Smooth muscle cell (in vitro differentiated cells): ENCODE results near the gene ERICH2. TPM values are rescaled to one million over a fixed set of nuclear protein-coding genes. Genes with fewer than 3 reads are reported as not detected.

Experiments
- DNase-seq: peaks from one replicate; lab custom pipeline; 2025; ENCODE audit not compliant: unreplicated experiment; lab: John Stamatoyannopoulos, UW
- H2AFZ ChIP-seq: fragments of 200-600 bp; sonication (generic); 2 replicates; pipeline ENCODE4 v1.6.0; 2016; ENCODE audit warnings: antibody characterized with exemption, low read depth, mild to moderate bottlenecking
- H3F3A ChIP-seq: fragments of 200-600 bp; sonication (generic); 2 replicates; pipeline ENCODE4 v1.6.0; 2017; ENCODE audit warnings: antibody characterized with exemption, low read depth
- H3K27ac ChIP-seq: fragments of 200-600 bp; sonication (generic); 2 replicates; pipeline ENCODE4 v1.5.1; 2016; ENCODE audit warnings: low read depth, mild to moderate bottlenecking
- H3K27me3 ChIP-seq: fragments of 200-600 bp; sonication (generic); 2 replicates; pipeline ENCODE4 v1.6.1; 2016; ENCODE audit warnings: low read depth, mild to moderate bottlenecking
- H3K36me3 ChIP-seq: fragments of 200-600 bp; sonication (generic); 2 replicates; pipeline ENCODE4 v1.5.1; 2016; ENCODE audit warnings: low read depth
- H3K4me1 ChIP-seq: fragments of 200-600 bp; sonication (generic); 2 replicates; pipeline ENCODE4 v1.5.1; 2016; ENCODE audit warnings: low read depth
- H3K4me2 ChIP-seq: fragments of 200-600 bp; sonication (generic); 2 replicates; pipeline ENCODE4 v1.6.0; 2016; ENCODE audit warnings: mild to moderate bottlenecking
- H3K4me3 ChIP-seq: fragments of 200-600 bp; sonication (generic); 2 replicates; pipeline ENCODE4 v1.5.1; 2016; ENCODE audit warnings: mild to moderate bottlenecking
- H3K79me2 ChIP-seq: fragments of 200-600 bp; sonication (generic); 2 replicates; pipeline ENCODE4 v1.6.0; 2016; ENCODE audit warnings: low read depth, mild to moderate bottlenecking
- H3K9ac ChIP-seq: fragments of 200-600 bp; sonication (generic); 2 replicates; pipeline ENCODE4 v1.6.0; 2016; ENCODE audit warnings: low read depth
- H3K9me3 ChIP-seq: fragments of 200-600 bp; sonication (generic); replicated peaks from 2 replicates; pipeline ENCODE4 v1.5.1; 2016; ENCODE audit warnings: low read depth
- H4K20me1 ChIP-seq: fragments of 200-600 bp; sonication (generic); 2 replicates; pipeline ENCODE4 v1.6.0; 2016; ENCODE audit warnings: low read depth
- CTCF ChIP-seq: fragments of 200-600 bp; sonication (generic); IDR thresholded peaks from 2 replicates; pipeline ENCODE4 v1.5.1; 2017; ENCODE audit warnings: borderline replicate concordance, mild to moderate bottlenecking, antibody characterized with exemption; ENCODE audit not compliant: insufficient read depth, poor library complexity, severe bottlenecking
- WGBS: methylation state at CpG from one replicate; pipeline ENCODE4 v1.1.7; 2016; ENCODE audit warnings: low lambda C conversion rate; 5-methylcytosine and 5-hydroxymethylcytosine counted together
- polyA plus RNA-seq: library from polyadenylated mRNA; unstranded; fragments of >200 nt; fragmentation: Nextera tagmentation; extraction: Ambion mirVana; gene quantifications from 2 replicates; pipeline ENCODE4 v1.2.1, GENCODE V29; 2016
- total RNA-seq: library from RNA; depleted of rRNA; stranded (reverse); fragments of >200 nt; gene quantifications from 2 replicates; pipeline ENCODE4 v1.2.3, GENCODE V29; 2014

ERICH2 gene
- total and polyA plus RNA-seq, 2 experiments from 2014 or later, result 1.3 TPM; not detected in 1

GRCh38 chr2:170772295-170772694 is 2.1 kb downstream of the ERICH2 start:
- H3K9ac ChIP-seq, result no peak overlapping the region
- H4K20me1 ChIP-seq, result no peaks in the 10 kb centered on the region
- no peak overlapping the region for H2AFZ ChIP-seq
- no peak overlapping the region for H3K27ac ChIP-seq
- no peak overlapping the region for H3K4me3 ChIP-seq
- no peaks in the 10 kb centered on the region for H3K9me3 ChIP-seq
- no peak for TF ChIP-seq CTCF
- no peak for DNase-seq
- peaks cover 12% of the 10 kb centered on the region for H3K27me3 ChIP-seq
- H3K79me2 ChIP-seq, result no peaks in the 10 kb centered on the region
- no peaks in the 10 kb centered on the region for H3F3A ChIP-seq
- no peaks in the 10 kb centered on the region for H3K36me3 ChIP-seq
- H3K4me2 ChIP-seq, result peak overlapping the region; percentile 85
- H3K4me1 ChIP-seq, result peaks cover 13% of the 10 kb centered on the region

- no peak overlapping the region for H3K4me3 ChIP-seq
- no peak for DNase-seq
- H3K27ac ChIP-seq, result no peak overlapping the region
- no peaks in the 10 kb centered on the region for H3K79me2 ChIP-seq
- no peaks in the 10 kb centered on the region for H3F3A ChIP-seq
- H3K4me2 ChIP-seq, result no peak overlapping the region
- no peak overlapping the region for H2AFZ ChIP-seq
- H3K36me3 ChIP-seq, result no peaks in the 10 kb centered on the region
- H3K9me3 ChIP-seq, result no peaks in the 10 kb centered on the region
- peaks cover 20% of the 10 kb centered on the region for H3K27me3 ChIP-seq
- H4K20me1 ChIP-seq, result no peaks in the 10 kb centered on the region
- peaks cover 16% of the 10 kb centered on the region for H3K4me1 ChIP-seq
- no peak overlapping the region for H3K9ac ChIP-seq
- TF ChIP-seq CTCF, result no peak
Measured at GRCh38 chr2:170774074-170774473, 3.9 kb downstream of the ERICH2 start.

DNA sequence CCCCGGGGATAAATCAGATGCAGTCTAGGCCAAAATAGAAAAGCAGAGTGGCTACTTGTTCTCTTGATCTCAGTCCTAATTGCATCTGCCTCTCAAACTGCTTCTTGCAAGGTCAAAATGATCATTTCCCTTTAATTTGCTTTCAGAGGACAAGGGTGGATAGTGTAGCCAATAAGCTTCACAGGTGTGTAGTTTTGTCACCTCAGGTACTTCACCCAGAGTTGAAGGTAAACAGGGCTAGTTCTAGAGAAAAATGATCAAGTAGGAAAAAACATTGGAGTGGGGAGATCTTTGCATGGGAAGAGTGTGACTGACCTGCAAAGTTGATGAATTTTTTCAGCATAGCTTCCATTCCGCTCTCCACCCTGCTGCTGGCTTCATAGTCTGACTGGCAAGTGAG is 8.7 kb downstream of the ERICH2 start:
- 74% methylated on average over 2 of the region's 2 CpGs for WGBS
- H3K9ac ChIP-seq, result no peak overlapping the region
- H3K79me2 ChIP-seq, result no peaks in the 10 kb centered on the region
- H3K36me3 ChIP-seq, result no peaks in the 10 kb centered on the region
- H2AFZ ChIP-seq, result no peak overlapping the region
- no peaks in the 10 kb centered on the region for H4K20me1 ChIP-seq
- H3K4me3 ChIP-seq, result no peak overlapping the region
- no peaks in the 10 kb centered on the region for H3K9me3 ChIP-seq
- no peak overlapping the region for H3K27ac ChIP-seq
- no peak for DNase-seq
- peaks cover 6% of the 10 kb centered on the region for H3K4me1 ChIP-seq
- H3K27me3 ChIP-seq, result peaks cover 16% of the 10 kb centered on the region
- H3K4me2 ChIP-seq, result no peak overlapping the region
- no peak for TF ChIP-seq CTCF
- no peaks in the 10 kb centered on the region for H3F3A ChIP-seq

- no peak for TF ChIP-seq CTCF
- Histone ChIP-seq H3K4me2 (no peak overlapping the region), H3K79me2 (no peaks in the 10 kb centered on the region), H3K27ac (no peak overlapping the region), H3K4me1 (peaks cover 6% of the 10 kb centered on the region), H3K9me3 (no peaks in the 10 kb centered on the region), H2AFZ (no peak overlapping the region), H4K20me1 (no peaks in the 10 kb centered on the region), H3K4me3 (no peak overlapping the region), H3K36me3 (no peaks in the 10 kb centered on the region), H3F3A (no peaks in the 10 kb centered on the region), H3K27me3 (peaks cover 16% of the 10 kb centered on the region), H3K9ac (no peak overlapping the region)
- DNase-seq, result no peak
- WGBS, result 97% methylated on average over 1 of the region's 1 CpG
Measured at GRCh38 chr2:170779304-170779703, 9.1 kb downstream of the ERICH2 start.
